SK-N-MC (cell line): Measurements from ENCODE around the gene SPARCL1.
"Not testable (repeated sequence)": the region's sequence is repeated elsewhere in the genome, so short reads cannot be mapped to it uniquely, and the experiment has no call there.

Experiments used
- DNase-seq: peaks from one replicate; pipeline ENCODE4 v3.0.0-alpha.2; 2011; ENCODE audit warnings: low read depth, low spot score
- H3K27ac ChIP-seq: fragments of 200-600 bp; sonication (generic); 2 replicates; pipeline ENCODE4 v1.5.1; 2016; ENCODE audit warnings: mixed run types
- H3K36me3 ChIP-seq: fragments of 200-600 bp; sonication (generic); 2 replicates; pipeline ENCODE4 v1.6.1; 2017; ENCODE audit warnings: antibody characterized with exemption, low read length, mixed read lengths; ENCODE audit not compliant: insufficient read depth
- H3K4me3 ChIP-seq: fragments of 200-600 bp; sonication (generic); 2 replicates; pipeline ENCODE4 v1.5.1; 2016
- H3K9ac ChIP-seq: fragments of 200-600 bp; sonication (generic); 2 replicates; pipeline ENCODE4 v1.8.0; 2017; ENCODE audit warnings: mixed run types, mixed read lengths; ENCODE audit not compliant: insufficient read length
- H3K9me3 ChIP-seq: fragments of 200-600 bp; sonication (generic); 2 replicates; pipeline ENCODE4 v1.6.1; 2017; ENCODE audit warnings: low read depth, mild to moderate bottlenecking, antibody characterized with exemption, low read length, moderate library complexity, mixed read lengths
- EZH2 ChIP-seq: fragments of 200-600 bp; sonication (generic); IDR thresholded peaks from one replicate; pipeline ENCODE4 v1.6.1; 2017; ENCODE audit warnings: antibody characterized with exemption
- FOXP2 ChIP-seq: optimal IDR thresholded peaks from 2 replicates; pipeline ENCODE3; 2011; ENCODE audit warnings: mild to moderate bottlenecking, moderate library complexity; ENCODE audit not compliant: insufficient read depth; ENCODE audit errors: extremely low read length, control extremely low read depth
- POLR2AphosphoS5 ChIP-seq: IDR thresholded peaks from 2 replicates; pipeline ENCODE4 v1.6.1; 2012; ENCODE audit warnings: mild to moderate bottlenecking, low read depth, low read length, borderline replicate concordance

SPARCL1 gene

DNA sequence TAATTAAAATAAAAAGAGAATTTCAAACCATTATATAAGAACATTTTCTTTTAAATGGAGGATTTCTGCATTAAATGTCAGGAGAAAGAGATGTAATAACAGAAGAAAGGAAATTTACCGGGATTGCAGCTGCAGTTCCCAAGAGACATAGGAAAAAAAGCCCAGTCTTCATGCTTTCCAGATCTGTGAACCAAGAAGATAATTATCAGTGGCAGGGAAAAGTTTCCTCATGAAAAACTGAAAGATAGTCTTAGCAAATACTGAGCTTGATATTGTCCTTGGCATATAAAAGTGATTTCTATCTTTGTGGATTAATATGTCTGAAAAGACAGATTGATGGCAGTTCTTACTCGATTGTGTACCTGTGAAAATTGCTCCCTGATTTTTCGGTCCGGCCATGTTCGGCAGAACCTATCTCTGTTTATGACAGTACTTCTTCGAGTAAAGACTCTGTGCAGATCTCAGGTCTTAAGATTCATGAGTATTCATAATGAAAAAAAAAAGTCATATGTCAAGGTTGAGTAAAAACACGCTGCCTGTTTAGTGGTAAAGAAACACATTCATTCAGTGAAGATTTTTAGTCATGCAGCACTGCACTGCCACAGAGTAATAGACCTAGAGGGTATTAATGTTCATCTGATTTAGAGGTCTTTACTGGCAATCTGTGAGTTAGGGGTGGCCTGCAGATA, 29.6 kb downstream of the SPARCL1 start:
- Histone ChIP-seq H3K27ac (no peak overlapping the region), H3K9me3 (no peaks in the 10 kb centered on the region), H3K9ac (no peak overlapping the region), H3K36me3 (no peaks in the 10 kb centered on the region), H3K4me3 (no peak overlapping the region)
- DNase-seq: no peak
- TF ChIP-seq POLR2AphosphoS5 (no peak), FOXP2 (no peak), EZH2 (no peak)

DNA sequence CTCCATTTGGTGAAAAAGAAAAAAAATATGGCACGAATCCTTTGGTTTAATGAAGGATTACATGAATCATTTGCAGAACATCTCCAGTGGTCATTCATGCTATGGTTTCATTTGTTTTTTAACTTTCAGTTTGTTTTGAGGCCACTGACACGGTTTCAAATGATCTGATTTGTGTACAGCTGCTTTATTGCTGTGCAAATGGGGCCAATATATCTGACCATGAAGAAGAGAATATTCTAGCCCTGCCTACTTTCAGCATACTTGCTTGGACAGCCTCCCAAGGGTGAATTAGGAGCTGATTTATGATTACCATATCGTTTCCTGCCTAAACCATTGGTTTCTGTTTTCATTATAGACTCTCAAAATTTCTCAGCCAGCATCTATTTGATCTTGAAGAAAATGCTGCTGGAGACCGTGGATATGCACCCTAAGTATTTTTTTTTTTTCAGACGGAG, 30.7 kb downstream of the SPARCL1 start:
- no peak overlapping the region for H3K9ac ChIP-seq
- no peak overlapping the region for H3K27ac ChIP-seq
- DNase-seq: no peak
- H3K4me3 ChIP-seq: no peak overlapping the region
- no peaks in the 10 kb centered on the region for H3K9me3 ChIP-seq
- no peak for TF ChIP-seq EZH2
- no peak for TF ChIP-seq FOXP2
- TF ChIP-seq POLR2AphosphoS5: no peak
- H3K36me3 ChIP-seq: no peaks in the 10 kb centered on the region

DNA sequence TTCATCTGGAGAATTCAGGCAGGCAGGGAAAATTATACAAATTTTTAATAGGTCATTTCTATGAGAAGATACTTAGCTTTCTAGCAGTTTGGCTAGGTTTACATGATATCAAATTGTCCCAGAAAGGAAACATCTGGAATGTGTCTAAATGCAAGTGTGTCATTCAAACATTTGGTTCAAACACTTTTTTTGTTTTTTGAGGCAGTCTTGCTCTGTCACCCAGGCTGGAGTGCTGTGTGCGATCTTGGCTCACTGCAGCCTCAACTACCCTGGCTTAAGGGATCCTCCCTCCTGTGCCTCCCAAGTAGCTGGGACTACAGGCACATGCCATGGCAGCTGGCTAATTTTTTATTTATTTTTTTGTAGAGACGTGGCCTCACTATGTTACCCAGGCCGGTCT, 31.6 kb downstream of the SPARCL1 start:
- Histone ChIP-seq H3K9me3 (no peaks in the 10 kb centered on the region), H3K4me3 (no peak overlapping the region), H3K36me3 (no peaks in the 10 kb centered on the region), H3K9ac (no peak overlapping the region), H3K27ac (no peak overlapping the region)
- TF ChIP-seq FOXP2 (no peak), POLR2AphosphoS5 (no peak), EZH2 (no peak)
- no peak for DNase-seq

DNA sequence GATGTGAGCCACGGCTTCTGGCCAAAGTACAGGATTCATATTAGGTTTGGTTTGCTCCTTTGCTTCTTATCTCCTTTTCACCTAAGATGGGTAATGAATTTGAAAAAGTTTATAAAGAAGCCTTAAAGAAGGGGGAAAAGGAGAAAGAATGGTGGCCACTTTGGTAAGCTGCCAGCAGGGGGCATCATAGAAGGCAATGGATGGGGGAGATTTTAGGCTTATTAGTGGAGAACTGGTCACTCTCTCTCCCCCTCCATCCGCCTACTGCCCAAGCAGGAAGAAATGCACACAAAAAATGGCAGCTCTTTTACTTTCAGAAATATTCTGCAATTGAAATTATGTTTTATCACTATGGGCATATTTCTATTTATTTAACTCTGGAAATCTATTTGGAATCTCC, 32.0 kb downstream of the SPARCL1 start:
- Histone ChIP-seq H3K36me3 (no peaks in the 10 kb centered on the region), H3K4me3 (no peak overlapping the region), H3K9me3 (no peaks in the 10 kb centered on the region), H3K27ac (no peak overlapping the region), H3K9ac (no peak overlapping the region)
- no peak for DNase-seq
- TF ChIP-seq POLR2AphosphoS5 (no peak), EZH2 (no peak), FOXP2 (no peak)

DNA sequence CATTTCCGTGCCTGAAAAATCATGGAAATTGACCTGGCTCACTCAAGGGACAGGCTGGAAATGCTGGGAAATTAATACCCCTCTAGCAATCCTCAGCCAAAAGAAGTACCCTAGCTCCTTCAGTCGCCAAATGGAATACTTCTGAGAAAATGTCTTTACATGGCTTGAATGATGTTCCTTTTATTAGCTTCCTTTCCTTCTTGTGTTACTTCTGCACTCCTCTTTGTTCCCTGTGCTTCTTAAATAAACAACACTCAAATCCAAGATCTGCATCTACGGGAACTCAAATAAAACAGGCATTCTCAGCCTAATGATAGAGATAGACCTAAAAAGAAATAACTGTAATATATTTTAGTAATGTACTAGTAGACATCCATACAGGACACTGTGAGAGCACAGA, 36.1 kb downstream of the SPARCL1 start:
- Histone ChIP-seq H3K27ac (no peak overlapping the region), H3K36me3 (no peaks in the 10 kb centered on the region), H3K4me3 (no peak overlapping the region), H3K9me3 (no peaks in the 10 kb centered on the region), H3K9ac (no peak overlapping the region)
- TF ChIP-seq POLR2AphosphoS5 (no peak), FOXP2 (no peak), EZH2 (no peak)
- no peak for DNase-seq

DNA sequence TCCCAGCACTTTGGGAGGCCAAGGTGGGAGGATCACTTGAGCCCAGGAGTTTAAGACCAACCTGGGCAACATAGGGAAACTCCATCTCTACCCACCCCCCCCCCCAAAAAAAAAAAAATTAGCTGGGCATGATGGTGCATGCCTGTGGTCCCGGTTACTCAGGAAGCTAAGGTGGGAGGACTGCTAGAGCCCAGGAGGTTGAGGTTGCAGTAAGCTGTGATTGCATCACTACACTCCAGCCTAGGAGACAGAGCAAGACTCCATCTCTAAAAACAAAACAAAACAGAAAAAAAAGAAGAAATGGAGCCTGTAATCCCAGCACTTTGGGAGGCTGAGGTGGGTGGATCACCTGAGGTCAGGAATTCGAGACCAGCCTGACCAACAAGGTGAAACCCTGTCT, 37.3 kb downstream of the SPARCL1 start:
- H3K36me3 ChIP-seq, H3K4me3 ChIP-seq, H3K9ac ChIP-seq, H3K9me3 ChIP-seq, H3K27ac ChIP-seq, DNase-seq: not testable (repeated sequence)

DNA sequence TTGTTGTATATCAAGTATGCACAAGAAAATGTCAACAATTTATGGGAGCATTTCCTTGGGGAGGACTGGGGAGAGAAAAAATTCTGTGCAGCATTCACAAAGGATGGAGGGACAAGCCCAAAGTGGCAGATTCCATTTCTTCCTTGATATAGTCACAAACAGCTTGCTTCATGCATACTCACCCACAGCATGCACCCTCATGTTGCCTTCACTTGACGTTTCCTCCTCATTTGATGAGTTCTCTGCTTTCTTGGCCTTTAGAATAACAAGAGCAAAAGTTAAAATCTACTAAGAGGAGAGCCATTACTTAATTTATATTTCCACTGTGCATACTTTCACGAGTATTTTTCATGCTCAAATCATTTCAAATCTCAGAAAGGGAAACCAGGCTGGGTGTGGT, 37.7 kb downstream of the SPARCL1 start:
- TF ChIP-seq FOXP2: no peak
- TF ChIP-seq POLR2AphosphoS5: no peak
- no peak for TF ChIP-seq EZH2
- no peaks in the 10 kb centered on the region for H3K9me3 ChIP-seq
- no peak overlapping the region for H3K4me3 ChIP-seq
- no peak for DNase-seq
- H3K36me3 ChIP-seq: no peaks in the 10 kb centered on the region
- no peak overlapping the region for H3K9ac ChIP-seq
- H3K27ac ChIP-seq: no peak overlapping the region

DNA sequence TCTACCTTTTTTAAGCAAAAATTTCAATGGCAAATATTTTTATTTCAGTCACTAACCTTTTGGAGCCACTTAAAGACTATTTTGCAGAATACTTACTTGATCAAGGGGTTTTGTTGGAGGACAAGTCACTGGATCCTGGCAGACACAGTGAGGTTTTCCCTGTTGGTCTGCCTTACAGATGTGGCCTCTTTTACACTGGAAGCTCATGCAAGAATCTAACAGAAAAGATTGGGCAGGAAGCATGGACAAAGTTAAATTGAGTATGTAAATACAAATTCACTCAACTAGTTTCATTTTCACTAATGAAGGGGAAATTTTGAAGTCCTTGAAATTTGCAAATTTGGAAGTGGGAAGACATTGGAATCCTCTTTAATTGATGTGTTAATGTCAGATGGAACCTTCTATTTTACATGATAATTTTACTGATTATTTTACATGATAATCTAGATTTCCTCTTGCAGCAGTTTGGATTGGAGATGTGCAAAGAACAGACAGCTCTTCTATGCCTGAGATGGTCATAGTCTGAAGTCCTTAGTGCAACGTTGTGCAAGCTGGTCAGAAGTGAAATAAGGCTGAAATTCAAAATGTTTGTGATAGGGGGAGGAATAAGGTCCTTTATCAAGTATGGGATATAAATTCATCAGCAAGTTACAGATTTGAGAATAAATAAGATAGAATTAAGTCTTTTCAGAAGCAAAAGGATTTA, 38.4 kb downstream of the SPARCL1 start:
- no peaks in the 10 kb centered on the region for H3K9me3 ChIP-seq
- no peak overlapping the region for H3K9ac ChIP-seq
- no peak for TF ChIP-seq POLR2AphosphoS5
- TF ChIP-seq EZH2: no peak
- no peak for TF ChIP-seq FOXP2
- H3K4me3 ChIP-seq: no peak overlapping the region
- DNase-seq: no peak
- no peaks in the 10 kb centered on the region for H3K36me3 ChIP-seq
- no peak overlapping the region for H3K27ac ChIP-seq
